HG03066 (cell line): ENCODE results near the gene GNAT2.

Experiments
- ATAC-seq: cut with Tn5 transposase; IDR thresholded peaks from one replicate; pipeline ENCODE4 v1.9.1; 2021; ENCODE audit warnings: low read depth; ENCODE audit not compliant: unreplicated experiment

GNAT2 gene

DNA sequence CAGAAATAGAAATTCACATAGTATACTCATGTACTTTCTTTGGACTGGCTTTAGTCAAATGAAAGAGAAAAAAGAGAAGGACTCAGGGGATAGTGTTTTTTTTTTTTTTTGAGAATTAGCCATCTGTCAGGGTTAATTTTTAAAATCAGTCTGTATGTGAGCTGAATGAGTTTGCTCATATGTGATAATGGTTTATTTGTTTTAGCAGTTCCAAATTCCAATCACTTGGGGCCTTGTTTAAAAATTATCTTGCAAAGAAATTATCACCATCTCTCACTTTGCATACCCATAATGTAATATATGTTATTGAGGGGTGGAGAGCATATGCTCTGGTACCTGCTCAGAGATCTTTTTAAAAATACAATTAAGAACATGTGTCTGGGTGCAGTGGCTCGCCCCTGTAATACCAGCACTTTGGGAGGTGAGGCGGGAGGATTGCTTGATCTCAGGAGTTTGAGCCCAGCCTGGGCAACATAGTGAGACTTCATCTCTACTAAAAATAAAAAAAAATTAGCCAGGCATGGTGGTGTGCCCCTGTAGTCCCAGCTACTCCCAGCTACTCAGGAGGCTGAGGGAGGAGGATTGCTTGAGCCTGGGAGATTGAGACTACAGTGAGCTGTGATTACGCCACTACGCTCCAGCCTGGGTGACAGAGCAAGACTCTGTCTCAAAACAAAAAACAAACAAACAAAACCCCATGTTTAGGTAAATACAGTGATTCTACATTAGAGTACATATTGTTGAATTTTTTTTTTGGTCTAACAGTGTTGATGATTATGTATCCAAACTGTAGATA lies 51.3 kb downstream of the GNAT2 start:
- ATAC-seq, result no peak

DNA sequence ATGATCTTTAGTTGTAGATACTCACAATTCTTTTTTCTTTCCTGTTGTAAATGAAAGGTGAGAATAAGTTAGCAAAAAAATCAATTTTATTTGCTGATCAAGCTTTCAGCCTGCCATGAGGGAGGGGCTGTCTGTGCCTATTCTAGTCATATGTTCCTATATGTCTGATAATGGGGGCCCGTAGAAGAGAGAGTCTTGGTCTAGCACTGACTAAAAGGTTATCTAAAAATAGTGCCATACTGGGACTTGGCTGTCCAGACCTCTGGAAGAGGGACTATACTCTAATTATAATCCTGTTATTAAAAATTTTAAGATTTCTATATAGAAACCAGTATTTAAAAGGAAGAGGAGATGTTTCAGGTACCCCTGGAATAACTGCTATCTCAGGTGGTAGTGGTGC lies 52.4 kb downstream of the GNAT2 start:
- ATAC-seq, result no peak

DNA sequence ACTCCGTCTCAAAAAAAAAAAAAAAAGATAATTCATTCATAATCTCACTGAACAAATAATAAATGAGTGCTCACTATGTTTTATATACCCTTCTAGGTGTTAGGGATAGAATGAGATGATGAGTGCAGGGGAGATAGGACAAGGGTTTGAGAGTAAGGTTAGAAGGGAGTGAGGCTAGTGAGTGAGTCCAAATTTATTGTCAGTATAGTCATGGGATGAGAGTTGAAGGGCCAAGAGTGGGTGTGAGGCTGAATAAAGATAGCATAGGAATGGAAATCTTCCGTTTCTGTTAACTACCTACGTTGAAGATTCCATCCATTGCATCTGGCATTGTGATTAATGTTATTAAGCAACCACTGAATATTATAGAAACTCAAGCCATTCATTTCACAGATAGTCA lies 54.2 kb downstream of the GNAT2 start:
- ATAC-seq, result no peak

DNA sequence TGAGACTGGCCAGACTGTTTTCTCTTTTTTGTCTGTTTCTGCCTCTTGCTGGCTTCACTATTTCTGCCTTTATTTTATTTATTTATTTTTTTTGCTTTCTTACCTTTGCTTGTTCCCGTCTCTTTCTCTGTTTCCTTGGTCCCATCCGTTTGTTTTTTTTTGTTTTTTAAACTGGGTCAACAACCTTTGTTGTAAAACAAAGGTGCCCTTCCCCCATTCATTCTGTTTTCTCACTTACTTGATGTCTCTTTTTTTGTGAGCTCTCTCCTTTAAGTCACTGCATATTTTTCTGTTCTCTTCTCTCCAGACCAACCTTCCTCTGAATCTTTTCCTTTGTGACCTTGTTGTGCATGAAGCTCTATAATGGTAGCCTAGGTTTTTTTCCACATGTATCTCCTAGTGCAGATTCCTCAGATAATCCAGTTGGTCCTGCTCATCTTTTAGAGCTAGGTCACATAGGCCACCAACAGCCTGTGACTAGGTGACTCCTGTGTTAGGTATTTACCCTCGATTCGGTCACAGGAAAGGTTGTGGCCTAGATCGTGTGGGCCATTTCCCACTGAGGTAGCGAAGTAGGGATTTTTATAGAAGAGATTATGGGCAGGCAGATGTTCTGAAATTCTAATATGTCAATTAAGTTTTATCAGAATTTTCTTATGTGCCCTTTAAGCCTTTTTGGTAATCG lies 55.1 kb downstream of the GNAT2 start:
- no peak for ATAC-seq

DNA sequence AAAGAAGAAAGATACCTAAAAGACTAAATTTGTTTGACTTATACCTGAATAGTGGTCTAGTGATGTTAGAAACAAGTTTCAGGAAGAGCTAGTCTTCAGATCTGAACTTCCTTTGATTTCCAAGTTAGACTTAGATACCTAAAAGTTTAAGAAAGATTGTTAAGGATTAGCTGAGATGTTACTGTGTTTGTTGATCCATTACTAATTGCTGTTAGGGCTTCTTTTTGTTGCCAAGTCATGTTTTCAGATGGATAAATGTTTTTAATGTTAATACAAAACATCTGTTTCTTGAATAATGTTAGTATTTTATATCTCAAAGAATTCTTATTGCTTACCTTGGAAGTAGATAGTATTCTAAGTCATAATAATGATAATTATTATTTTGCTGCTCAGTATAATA lies 59.4 kb downstream of the GNAT2 start:
- no peak for ATAC-seq

DNA sequence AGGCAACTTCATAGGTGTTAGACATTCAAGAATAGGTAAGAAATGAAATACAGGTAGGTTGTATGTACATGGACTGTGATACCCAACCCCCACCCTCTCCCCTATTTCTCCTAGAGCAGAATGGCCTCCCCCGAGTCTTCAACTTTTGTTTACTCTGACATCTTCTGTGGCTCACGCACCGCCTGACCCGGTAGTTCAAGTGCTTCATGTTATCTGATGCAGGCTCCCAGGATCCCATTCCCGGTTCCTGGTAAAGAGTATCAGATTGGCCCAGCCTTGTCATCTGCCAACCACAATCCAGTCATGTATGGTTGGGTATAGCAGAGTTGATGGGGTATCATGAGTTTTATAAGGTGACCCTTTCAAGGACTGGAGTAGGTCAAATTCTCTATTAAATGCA lies 61.9 kb downstream of the GNAT2 start:
- ATAC-seq, result no peak

DNA sequence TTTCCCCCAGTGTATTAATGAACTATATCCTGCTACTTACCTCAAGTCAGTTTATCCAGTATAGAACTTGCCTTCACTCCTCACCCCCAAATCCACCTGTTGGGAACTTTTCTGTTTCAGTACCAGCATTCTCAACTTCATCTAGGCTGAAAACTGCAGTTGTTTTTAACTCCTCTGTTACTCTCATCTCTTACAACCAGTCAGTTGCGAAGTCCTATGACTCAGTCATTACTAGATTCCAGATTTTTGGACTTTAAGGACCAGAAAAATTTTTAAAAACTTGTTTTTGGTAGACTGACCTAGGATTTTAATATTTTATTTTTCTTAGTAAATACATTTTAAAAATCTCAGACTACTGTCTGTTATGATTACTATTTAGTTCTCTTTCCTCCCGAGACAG lies 62.9 kb downstream of the GNAT2 start:
- ATAC-seq, result no peak
